Measurements from ENCODE around the gene SEC22B. TPM values are rescaled to one million over a fixed set of nuclear protein-coding genes. Genes with fewer than 3 reads are reported as not detected.
"Not testable (repeated sequence)": the region's sequence is repeated elsewhere in the genome, so short reads cannot be mapped to it uniquely, and the experiment has no call there.

SEC22B gene
- 20.0 and 24.6 TPM in 2 replicates for total RNA-seq

- FAIRE-seq: no peak
- no peaks in the 10 kb centered on the region for H3K36me3 ChIP-seq (ENCODE audit: control insufficient read depth, insufficient read depth, low read length)
- TF ChIP-seq CTCF (IDR thresholded peaks at IDR 0.05; ENCODE audit: insufficient read depth, low read length, severe bottlenecking): no peak
- no peaks in the 10 kb centered on the region for H3K27me3 ChIP-seq (ENCODE audit: control insufficient read depth, insufficient read depth, low read length)
- DNase-seq (ENCODE audit: low read depth): peak; percentile 87
- peak within 1 kb of the TSS; percentile 63 for H3K4me3 ChIP-seq (ENCODE audit: low read depth, low read length)
These were observed at the start of gene SEC22B for GRCh38 chr1:120176092-120176855. SEC22B (minus strand) TSS chr1:120176520; CDS start chr1:120176381, 139 bp downstream.

- DNase-seq (ENCODE audit: low read depth); H3K4me3 ChIP-seq (ENCODE audit: low read depth, low read length); H3K36me3 ChIP-seq (ENCODE audit: control insufficient read depth, insufficient read depth, low read length); FAIRE-seq; H3K27me3 ChIP-seq (ENCODE audit: control insufficient read depth, insufficient read depth, low read length): not testable (repeated sequence)
These were observed 41.6 kb upstream of the SEC22B start for GRCh38 chr1:120217933-120218332.

- H3K27me3 ChIP-seq (ENCODE audit: control insufficient read depth, insufficient read depth, low read length); FAIRE-seq; H3K4me3 ChIP-seq (ENCODE audit: low read depth, low read length); DNase-seq (ENCODE audit: low read depth); H3K36me3 ChIP-seq (ENCODE audit: control insufficient read depth, insufficient read depth, low read length): not testable (repeated sequence)
These were observed 41.0 kb upstream of the SEC22B start for GRCh38 chr1:120217175-120217929.

- not testable (repeated sequence) for H3K36me3 ChIP-seq (ENCODE audit: control insufficient read depth, insufficient read depth, low read length); DNase-seq (ENCODE audit: low read depth); FAIRE-seq; H3K27me3 ChIP-seq (ENCODE audit: control insufficient read depth, insufficient read depth, low read length); H3K4me3 ChIP-seq (ENCODE audit: low read depth, low read length)
These were observed 37.3 kb upstream of the SEC22B start for GRCh38 chr1:120213606-120214005.

GRCh38 chr1:120210754-120211153 is 34.4 kb upstream of the SEC22B start:
- DNase-seq (ENCODE audit: low read depth); FAIRE-seq; H3K27me3 ChIP-seq (ENCODE audit: control insufficient read depth, insufficient read depth, low read length); H3K4me3 ChIP-seq (ENCODE audit: low read depth, low read length); H3K36me3 ChIP-seq (ENCODE audit: control insufficient read depth, insufficient read depth, low read length): not testable (repeated sequence)

GRCh38 chr1:120196863-120197775 is 20.8 kb upstream of the SEC22B start:
- FAIRE-seq; H3K36me3 ChIP-seq (ENCODE audit: control insufficient read depth, insufficient read depth, low read length); H3K27me3 ChIP-seq (ENCODE audit: control insufficient read depth, insufficient read depth, low read length); DNase-seq (ENCODE audit: low read depth): not testable (repeated sequence)
- H3K4me3 ChIP-seq (ENCODE audit: low read depth, low read length): peak overlapping the region; percentile 20

- H3K27me3 ChIP-seq (ENCODE audit: control insufficient read depth, insufficient read depth, low read length); H3K4me3 ChIP-seq (ENCODE audit: low read depth, low read length); H3K36me3 ChIP-seq (ENCODE audit: control insufficient read depth, insufficient read depth, low read length); DNase-seq (ENCODE audit: low read depth); FAIRE-seq: not testable (repeated sequence)
These were observed 12.3 kb upstream of the SEC22B start for GRCh38 chr1:120188626-120189025.

- not testable (repeated sequence) for FAIRE-seq; DNase-seq (ENCODE audit: low read depth); H3K27me3 ChIP-seq (ENCODE audit: control insufficient read depth, insufficient read depth, low read length)
These were observed 5.9 kb upstream of the SEC22B start for GRCh38 chr1:120182176-120182707.

GRCh38 chr1:120179811-120180690 is 3.7 kb upstream of the SEC22B start:
- not testable (repeated sequence) for H3K4me3 ChIP-seq (ENCODE audit: low read depth, low read length); FAIRE-seq; H3K36me3 ChIP-seq (ENCODE audit: control insufficient read depth, insufficient read depth, low read length); H3K27me3 ChIP-seq (ENCODE audit: control insufficient read depth, insufficient read depth, low read length)
- peak; percentile 20 for DNase-seq (ENCODE audit: low read depth)

More at GRCh38 chr1:120182176-120182707, 5.9 kb upstream of the SEC22B start:
- H3K36me3 ChIP-seq (ENCODE audit: control insufficient read depth, insufficient read depth, low read length); H3K4me3 ChIP-seq (ENCODE audit: low read depth, low read length): not testable (repeated sequence)
